HCT116 (cell line): ENCODE data around the gene RAPGEF6. TPM values are rescaled to one million over a fixed set of nuclear protein-coding genes. Genes with fewer than 3 reads are reported as not detected.

ENCODE experiments used
- ATAC-seq: fragments of 200-7000 bp; cut with Tn5 transposase; 2 replicates; pipeline ENCODE4 v1.9.1; 2020; ENCODE audit warnings: mild to moderate bottlenecking, moderate library complexity
- BruUV-seq: library from RNA; stranded (reverse); fragments of 400-500 nt; replicated peaks from 2 replicates; lab custom pipeline; 2021; lab: Mats Ljungman, UMichigan
- CTCF ChIA-PET: fragments of 300-600 bp; sonication (Branson Sonifier 250); formaldehyde crosslinking; loops from one replicate; lab custom pipeline; 2021; ENCODE audit warnings: antibody characterized with exemption; lab: Charles Lee
- POLR2A ChIA-PET: fragments of 300-600, 350-600 bp; sonication (Branson Sonifier 250); formaldehyde crosslinking; loops from one replicate; lab custom pipeline; 2021; ENCODE audit warnings: antibody characterized with exemption; lab: Charles Lee
- RAD21 ChIA-PET, 2 experiments: fragments of 300-600 bp; sonication (Branson Sonifier 250); formaldehyde crosslinking; loops; one replicate each; lab custom pipeline; 2023; ENCODE audit warnings: low total read pairs in 2 of 2; ENCODE audit not compliant: uncharacterized antibody in 2 of 2, unreplicated experiment in 2 of 2, low non-redundant PET in 1 of 2; lab: Charles Lee
- DNase-seq: peaks from one replicate; pipeline ENCODE4 v3.0.0-alpha.2; 2010; ENCODE audit warnings: low read depth, low spot score
- H2AFZ ChIP-seq: fragments of 200-600 bp; shearing (Covaris generic), sonication (generic); 2 replicates; pipeline ENCODE4 v1.6.1; 2017; ENCODE audit warnings: low read depth, mixed run types, mixed read lengths, antibody characterized with exemption, low read length; ENCODE audit not compliant: poor library complexity, severe bottlenecking
- H3K27ac ChIP-seq: 2 replicates; pipeline ENCODE4 v1.5.1; 2012; ENCODE audit warnings: low read depth, low read length
- H3K27me3 ChIP-seq: fragments of 200-600 bp; sonication (generic); 2 replicates; pipeline ENCODE4 v1.6.1; 2016; ENCODE audit warnings: mixed run types, low read length, mixed read lengths; ENCODE audit not compliant: insufficient read depth
- H3K36me3 ChIP-seq, 2 experiments: fragments of 200-500 bp in 1 of 2; fragments of 200-600 bp in 1 of 2; sonication (Bioruptor generic) in 1 of 2; sonication (generic) in 1 of 2; 2 replicates each; pipeline versions ENCODE4 v1.5.1 to v1.6.1; 2014 to 2016; ENCODE audit warnings: low read length in 2 of 2, inconsistent platforms in 1 of 2, mixed read lengths in 1 of 2, mixed run types in 1 of 2; ENCODE audit not compliant: insufficient read depth in 2 of 2, control insufficient read depth in 1 of 2
- H3K4me1 ChIP-seq, 2 experiments: fragments of 200-600 bp in 1 of 2; sonication (generic) in 1 of 2; 2 replicates each; pipeline versions ENCODE4 v1.5.1 to v1.6.1; 2012 to 2017; ENCODE audit warnings: low read length in 2 of 2, inconsistent platforms in 1 of 2, mild to moderate bottlenecking in 1 of 2, mixed read lengths in 1 of 2, mixed run types in 1 of 2, moderate library complexity in 1 of 2; ENCODE audit not compliant: insufficient read depth in 2 of 2, control insufficient read depth in 1 of 2
- H3K4me2 ChIP-seq: fragments of 200-600 bp; sonication (generic); 2 replicates; pipeline ENCODE4 v1.6.1; 2017; ENCODE audit warnings: mixed run types, low read length, mixed read lengths
- H3K4me3 ChIP-seq, 2 experiments: fragments of 200-600 bp in 1 of 2; sonication (generic) in 1 of 2; replicated peaks in 1 of 2; 2 replicates each; pipeline ENCODE4 v1.5.1; 2011 to 2016; ENCODE audit warnings: low read length in 2 of 2, control low read depth in 1 of 2, low read depth in 1 of 2, mild to moderate bottlenecking in 1 of 2, mixed read lengths in 1 of 2, mixed run types in 1 of 2
- H3K79me2 ChIP-seq: fragments of 200-600 bp; sonication (generic); 2 replicates; pipeline ENCODE4 v1.6.1; 2017; ENCODE audit warnings: mild to moderate bottlenecking, mixed run types, low read length, moderate library complexity, mixed read lengths; ENCODE audit not compliant: insufficient read depth
- H3K9ac ChIP-seq: fragments of 200-600 bp; sonication (generic); 2 replicates; pipeline ENCODE4 v1.6.1; 2016; ENCODE audit warnings: low read length, mixed read lengths
- H3K9me2 ChIP-seq: fragments of 200-600 bp; sonication (generic), shearing (Covaris generic); 2 replicates; pipeline ENCODE4 v1.6.1; 2017; ENCODE audit warnings: mixed run types, mild to moderate bottlenecking, moderate library complexity; ENCODE audit not compliant: insufficient read depth
- H3K9me3 ChIP-seq, 2 experiments: fragments of 200-500 bp in 1 of 2; fragments of 200-600 bp in 1 of 2; sonication (Bioruptor generic) in 1 of 2; sonication (generic) in 1 of 2; 2 replicates each; pipeline ENCODE4 v1.6.1; 2014 to 2017; ENCODE audit warnings: low read length in 2 of 2, mixed read lengths in 2 of 2, inconsistent platforms in 1 of 2, low read depth in 1 of 2, mild to moderate bottlenecking in 1 of 2, mixed run types in 1 of 2, moderate library complexity in 1 of 2; ENCODE audit not compliant: control insufficient read depth in 1 of 2, insufficient read depth in 1 of 2
- H4K20me1 ChIP-seq: fragments of 200-600 bp; sonication (generic), shearing (Covaris generic); 2 replicates; pipeline ENCODE4 v1.6.1; 2017; ENCODE audit warnings: mixed run types, mild to moderate bottlenecking, moderate library complexity; ENCODE audit not compliant: insufficient read depth
- CBX3 ChIP-seq: IDR thresholded peaks from 2 replicates; pipeline ENCODE4 v1.6.1; 2012; ENCODE audit warnings: low read depth
- CEBPB ChIP-seq: IDR thresholded peaks from 2 replicates; pipeline ENCODE4 v1.6.1; 2012; ENCODE audit warnings: low read depth
- CTCF ChIP-seq, 3 experiments: fragments of 200-600 bp in 1 of 3; sonication (generic) in 1 of 3; IDR thresholded peaks in 2 of 3; conservative IDR thresholded peaks in 1 of 3; 2 replicates each; pipeline ENCODE4 v1.5.1; 2012 to 2017; ENCODE audit warnings: low read depth in 2 of 3, low read length in 2 of 3, antibody characterized with exemption in 1 of 3, borderline replicate concordance in 1 of 3, control low read depth in 1 of 3, mild to moderate bottlenecking in 1 of 3, mixed read lengths in 1 of 3, mixed run types in 1 of 3, moderate library complexity in 1 of 3; ENCODE audit not compliant: insufficient read depth in 1 of 3
- EGR1 ChIP-seq: IDR thresholded peaks from 2 replicates; pipeline ENCODE4 v1.6.1; 2012; ENCODE audit warnings: low read depth
- ELF1 ChIP-seq: IDR thresholded peaks from 2 replicates; pipeline ENCODE4 v1.6.1; 2012; ENCODE audit warnings: low read depth, borderline replicate concordance
- EZH2 ChIP-seq: fragments of 200-600 bp; sonication (generic); IDR thresholded peaks from 2 replicates; pipeline ENCODE4 v1.6.1; 2017; ENCODE audit warnings: antibody characterized with exemption, mixed run types
- EZH2phosphoT487 ChIP-seq: fragments of 200-600 bp; IDR thresholded peaks from 2 replicates; pipeline ENCODE4 v1.6.1; 2018; ENCODE audit warnings: antibody characterized with exemption, borderline replicate concordance
- FOSL1 ChIP-seq: IDR thresholded peaks from 2 replicates; pipeline ENCODE4 v1.6.1; 2012; ENCODE audit warnings: low read depth
- JUND ChIP-seq: IDR thresholded peaks from 2 replicates; pipeline ENCODE4 v1.6.1; 2012
- MAX ChIP-seq: IDR thresholded peaks from 2 replicates; pipeline ENCODE4 v1.6.1; 2012
- POLR2A ChIP-seq: IDR thresholded peaks from 2 replicates; pipeline ENCODE4 v1.7.0; 2011; ENCODE audit warnings: borderline replicate concordance; ENCODE audit not compliant: insufficient read depth, insufficient read length; ENCODE audit errors: extremely low read depth
- POLR2AphosphoS5 ChIP-seq: IDR thresholded peaks from 2 replicates; pipeline ENCODE4 v1.6.1; 2011; ENCODE audit warnings: mild to moderate bottlenecking, low read depth, low read length, moderate library complexity
- RAD21 ChIP-seq: IDR thresholded peaks from 2 replicates; pipeline ENCODE4 v1.6.1; 2012; ENCODE audit warnings: low read depth, mild to moderate bottlenecking
- REST ChIP-seq: IDR thresholded peaks from 2 replicates; pipeline ENCODE4 v1.6.1; 2012; ENCODE audit warnings: low read depth
- SIN3A ChIP-seq: IDR thresholded peaks from 2 replicates; pipeline ENCODE4 v1.6.1; 2012; ENCODE audit warnings: low read depth
- SRF ChIP-seq: IDR thresholded peaks from 2 replicates; pipeline ENCODE4 v1.6.1; 2012; ENCODE audit warnings: low read depth
- YY1 ChIP-seq: IDR thresholded peaks from 2 replicates; pipeline ENCODE4 v1.6.1; 2011; ENCODE audit warnings: low read length, low read depth, moderate library complexity, mild to moderate bottlenecking; ENCODE audit not compliant: insufficient replicate concordance; ENCODE audit errors: extremely low read depth
- ZBTB33 ChIP-seq: IDR thresholded peaks from 2 replicates; pipeline ENCODE4 v1.6.1; 2011; ENCODE audit warnings: mild to moderate bottlenecking, low read length, moderate library complexity; ENCODE audit not compliant: insufficient replicate concordance; ENCODE audit errors: extremely low read depth
- ZFX ChIP-seq: fragments of 450-650 bp; IDR thresholded peaks from 2 replicates; pipeline ENCODE4 v1.6.1; 2017
- ZNF274 ChIP-seq: fragments of 200-500 bp; sonication (Bioruptor generic); IDR thresholded peaks from 2 replicates; pipeline ENCODE4 v1.6.1; 2014; ENCODE audit warnings: mild to moderate bottlenecking, low read depth, low read length, inconsistent platforms
- intact Hi-C: fragments of 100-400 bp; cut with micrococcal nuclease; formaldehyde crosslinking; loops from 2 replicates; pipeline ENCODE4 v1.10.0; 2022
- total RNA-seq: library from RNA; stranded (reverse); gene quantifications from one replicate; pipeline ENCODE4 v1.2.1, GENCODE V29; 2021; ENCODE audit not compliant: unreplicated experiment

RAPGEF6 gene
- total RNA-seq, 1 experiment from 2014 or later = 18.4 TPM

GRCh38 chr5:131647048-131647769, 12.2 kb upstream of the RAPGEF6 start:
- ATAC-seq = no peak
- CTCF ChIA-PET = interaction anchor here (0.7 kb wide), 2 partner anchors 416 to 689 kb away, joined by 3 read pairs; no protein-coding TSS in a partner anchor

More at GRCh38 chr5:131647048-131647769, 12.2 kb upstream of the RAPGEF6 start:
- no peak overlapping the region for H3K9ac ChIP-seq
- no peak overlapping the region for H3K4me2 ChIP-seq
- ChIA-PET RAD21 (no interaction called here), POLR2A (no interaction called here)
- no peaks in the 10 kb centered on the region for H3K9me3 ChIP-seq
- H3K9me2 ChIP-seq = no peaks in the 10 kb centered on the region
- DNase-seq = no peak
- no peak overlapping the region for H2AFZ ChIP-seq
- no peaks in the 10 kb centered on the region for H3K4me1 ChIP-seq
- intact Hi-C loops = no loop called here
- no peaks in the 10 kb centered on the region for H3K36me3 ChIP-seq
- H4K20me1 ChIP-seq = no peaks in the 10 kb centered on the region
- no peak overlapping the region for H3K4me3 ChIP-seq
- TF ChIP-seq POLR2A (no peak), CTCF (IDR thresholded peaks at IDR 0.05 in 2 of 3, conservative IDR thresholded peaks at IDR 0.05 in 1 of 3; ENCODE audit: borderline replicate concordance in 1 of 3, insufficient read depth in 1 of 3, low read depth in 2 of 3, low read length in 2 of 3) (no peak), CEBPB (no peak), ELF1 (no peak), EZH2phosphoT487 (no peak), MAX (no peak), SIN3A (no peak), EGR1 (no peak), JUND (no peak), RAD21 (no peak), ZBTB33 (no peak), YY1 (no peak), SRF (no peak), ZFX (no peak), ZNF274 (no peak), CBX3 (no peak), EZH2 (no peak), POLR2AphosphoS5 (no peak), FOSL1 (no peak), REST (no peak)
- H3K27ac ChIP-seq = no peak overlapping the region
- no TSS peak for BruUV-seq
- no peaks in the 10 kb centered on the region for H3K27me3 ChIP-seq
- H3K79me2 ChIP-seq = no peaks in the 10 kb centered on the region
